Aorta (tissue), 5 donors: ENCODE results near the gene FFAR4. TPM values are rescaled to one million over a fixed set of nuclear protein-coding genes. Genes with fewer than 3 reads are reported as not detected.

ENCODE experiments used
- ATAC-seq: fragments of 200-7000 bp; cut with Tn5 transposase; one replicate; pipeline ENCODE4 v1.9.1; 2022; ENCODE audit warnings: moderate library complexity; ENCODE audit not compliant: low FRiP score
- DNase-seq, 2 donors: peaks; one replicate each; pipeline ENCODE4 v3.0.0-alpha.2; 2020
- H3K27ac ChIP-seq, 2 donors: one replicate each; pipeline ENCODE4 v1.5.1; 2013; ENCODE audit warnings: low read length in 2 of 2, mild to moderate bottlenecking in 2 of 2, moderate library complexity in 2 of 2, control low read depth in 1 of 2, inconsistent platforms in 1 of 2, low read depth in 1 of 2
- H3K27me3 ChIP-seq, 2 donors: one replicate each; pipeline ENCODE4 v1.6.1; 2013; ENCODE audit warnings: control low read depth in 1 of 2, low read length in 1 of 2, mild to moderate bottlenecking in 1 of 2, moderate library complexity in 1 of 2; ENCODE audit not compliant: insufficient read depth in 2 of 2, control insufficient read depth in 1 of 2
- H3K36me3 ChIP-seq, 2 donors: one replicate each; pipeline ENCODE4 v1.6.1; 2013; ENCODE audit warnings: control low read depth in 1 of 2, low read length in 1 of 2, mild to moderate bottlenecking in 1 of 2; ENCODE audit not compliant: insufficient read depth in 2 of 2, control insufficient read depth in 1 of 2
- H3K4me1 ChIP-seq, 2 donors: one replicate each; pipeline ENCODE4 v1.6.1; 2013; ENCODE audit warnings: low read length in 2 of 2, control low read depth in 1 of 2, mild to moderate bottlenecking in 1 of 2, moderate library complexity in 1 of 2; ENCODE audit not compliant: insufficient read depth in 2 of 2, control insufficient read depth in 1 of 2
- H3K4me3 ChIP-seq, 2 donors: one replicate each; pipeline ENCODE4 v1.5.1; 2013; ENCODE audit warnings: low read length in 2 of 2, control low read depth in 1 of 2, mild to moderate bottlenecking in 1 of 2
- H3K9me3 ChIP-seq: one replicate; pipeline ENCODE4 v1.6.1; 2013; ENCODE audit warnings: mild to moderate bottlenecking, low read length; ENCODE audit not compliant: control insufficient read depth
- WGBS, 2 donors: extraction: QIAGEN DNeasy Blood & Tissue Kit; methylation state at CpG; one replicate each; pipeline ENCODE4 v1.1.7; 2013; 5-methylcytosine and 5-hydroxymethylcytosine counted together
- intact Hi-C, 2 donors: fragments of 100-400 bp; cut with DNase I; formaldehyde crosslinking; loops; one replicate each; pipeline versions ENCODE4 v1.14.2 to v1.15.0; 2022
- polyA plus RNA-seq, 2 donors: library from polyadenylated mRNA; stranded (reverse); fragments of 200-250 nt; gene quantifications; one replicate each; pipeline ENCODE4 v1.2.3, GENCODE V29; 2013
- total RNA-seq, 2 donors: library from RNA; stranded (reverse); fragmentation: NEBNext Ultra II Directional; extraction: Animal tissue kit (Norgen Biotek cat#: 25700); gene quantifications; one replicate each; pipeline ENCODE4 v1.2.1, GENCODE V29; 2021
- donor health status: healthy with polysubstance abuse.
- donor health status: Bipolar disorder and iron deficiency.
- donor health status: DM: no; HTN: no; CAD: no.
- donor health status: DM: no; HTN: no; CAD: no.
- donor health status: DM: yes; HTN: yes; CAD: no.

Gene FFAR4
- total and polyA plus RNA-seq, 4 donors = 0.12 to 0.63 (median 0.16) TPM; not detected in 1

DNA sequence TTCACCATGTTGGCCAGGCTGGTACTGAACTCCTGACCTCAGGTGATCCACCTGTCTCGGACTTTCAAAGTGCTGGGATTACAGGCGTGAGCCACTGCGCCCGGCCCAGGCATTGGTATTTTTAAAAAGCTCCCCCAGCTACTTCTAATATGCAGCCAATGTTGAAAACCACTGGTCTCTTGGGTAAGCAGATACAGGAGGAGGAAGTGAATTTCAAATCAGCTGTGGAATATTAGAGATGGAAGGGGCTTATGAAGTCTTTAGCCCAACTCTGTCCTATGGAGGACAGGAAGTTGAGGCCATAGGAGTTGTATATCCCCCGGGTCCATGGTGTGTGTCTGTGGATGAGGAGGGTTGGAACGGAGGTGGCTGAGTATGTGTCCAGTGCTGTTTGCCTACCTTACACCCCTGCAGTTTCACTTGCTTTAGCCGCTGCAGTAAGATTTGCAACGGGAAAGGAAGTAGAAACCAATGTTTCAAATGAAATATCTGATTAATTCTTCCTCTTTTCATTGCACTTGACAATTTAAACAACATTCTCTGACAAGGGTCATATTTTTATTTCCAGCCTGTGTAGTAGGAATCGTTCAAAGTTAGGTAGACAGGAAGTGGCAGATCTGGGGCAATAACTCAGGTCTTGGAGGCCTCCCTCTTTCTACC is 49.2 kb downstream of the FFAR4 start:
- intact Hi-C loops = no loop called here
- DNase-seq (no peak), ATAC-seq (no peak)
- Histone ChIP-seq H3K4me3 (no peak overlapping the region), H3K9me3 (no peaks in the 10 kb centered on the region), H3K36me3 (no peaks in the 10 kb centered on the region), H3K27ac (no peak overlapping the region), H3K4me1 (no peaks in the 10 kb centered on the region), H3K27me3 (no peaks in the 10 kb centered on the region)
- WGBS, 2 donors = 77 to 80% methylated on average over 9 of the region's 9 CpGs

DNA sequence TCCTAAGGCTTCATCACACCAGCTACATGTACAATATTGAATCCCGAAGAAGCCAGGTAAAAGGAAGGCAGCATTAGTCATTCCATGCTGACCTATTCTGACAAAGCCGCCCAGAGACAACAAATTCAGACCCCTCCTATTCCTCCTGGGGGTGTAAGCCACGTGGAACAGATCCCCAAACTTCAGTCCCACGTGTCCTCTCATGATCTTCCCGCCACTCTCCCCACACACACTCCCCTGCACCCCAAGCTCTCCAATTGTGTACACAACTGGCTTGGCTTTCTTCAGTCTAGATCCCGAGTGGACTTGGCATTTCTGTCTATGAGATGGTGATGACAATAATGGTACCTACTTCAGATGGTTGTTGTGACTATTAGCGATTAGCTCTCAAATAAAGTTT is 54.5 kb downstream of the FFAR4 start:
- 79 to 83% methylated on average over 7 of the region's 7 CpGs for WGBS, 2 donors
- no peak overlapping the region for H3K4me3 ChIP-seq
- no peaks in the 10 kb centered on the region for H3K4me1 ChIP-seq
- no peak overlapping the region for H3K27ac ChIP-seq
- no peaks in the 10 kb centered on the region for H3K36me3 ChIP-seq
- DNase-seq (no peak), ATAC-seq (no peak)
- H3K9me3 ChIP-seq = no peaks in the 10 kb centered on the region
- H3K27me3 ChIP-seq = no peaks in the 10 kb centered on the region
- intact Hi-C loops = no loop called here

DNA sequence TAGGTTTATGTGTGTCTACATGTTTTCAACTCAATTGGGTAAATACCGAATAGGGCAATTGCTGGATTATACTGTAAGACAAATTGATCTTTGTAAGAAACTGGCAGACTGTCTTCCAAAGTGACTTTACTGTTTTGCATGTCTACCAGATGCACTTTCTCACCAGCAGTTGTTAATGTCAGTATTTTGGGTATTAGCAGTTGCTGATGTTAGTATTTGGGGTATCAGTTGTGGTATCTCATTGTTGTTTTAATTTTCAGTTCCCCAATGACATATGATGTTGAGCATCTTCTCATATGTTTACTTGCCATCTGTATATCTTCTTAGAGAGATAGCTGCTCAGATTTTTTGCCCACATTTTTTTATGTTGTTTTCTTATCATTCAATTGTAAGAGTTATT is 56.5 kb downstream of the FFAR4 start:
- H3K4me3 ChIP-seq = no peak overlapping the region
- intact Hi-C loops = no loop called here
- no peaks in the 10 kb centered on the region for H3K4me1 ChIP-seq
- no peaks in the 10 kb centered on the region for H3K9me3 ChIP-seq
- 89 to 93% methylated on average over 1 of the region's 1 CpG for WGBS, 2 donors
- no peak overlapping the region for H3K27ac ChIP-seq
- no peaks in the 10 kb centered on the region for H3K36me3 ChIP-seq
- DNase-seq (no peak), ATAC-seq (no peak)
- H3K27me3 ChIP-seq = no peaks in the 10 kb centered on the region

DNA sequence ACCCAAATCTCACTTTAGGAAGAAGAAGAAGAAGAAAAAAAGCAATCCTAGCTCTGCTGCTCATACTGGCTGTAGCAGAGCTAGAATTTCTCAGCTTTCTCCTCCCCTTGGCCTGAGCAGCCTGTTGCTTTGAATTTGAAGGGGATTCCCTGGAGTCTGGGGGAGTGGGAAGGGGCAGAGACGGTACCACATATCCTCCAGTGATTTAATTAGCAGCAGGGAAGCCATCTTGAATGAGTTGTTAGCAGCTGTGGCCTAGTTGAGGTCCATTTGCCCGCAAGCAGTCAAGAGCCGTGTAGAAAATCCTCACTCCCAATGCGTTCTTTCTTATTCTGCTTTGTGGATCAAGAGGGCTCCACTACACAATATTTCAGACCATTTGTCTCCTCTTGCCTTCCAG is 62.4 kb downstream of the FFAR4 start:
- Histone ChIP-seq H3K36me3 (no peaks in the 10 kb centered on the region), H3K9me3 (no peaks in the 10 kb centered on the region), H3K4me1 (no peaks in the 10 kb centered on the region), H3K27me3 (no peaks in the 10 kb centered on the region), H3K27ac (no peak overlapping the region), H3K4me3 (no peak overlapping the region)
- DNase-seq (no peak), ATAC-seq (no peak)
- intact Hi-C loops = no loop called here
- WGBS, 2 donors = 92 to 98% methylated on average over 4 of the region's 4 CpGs

DNA sequence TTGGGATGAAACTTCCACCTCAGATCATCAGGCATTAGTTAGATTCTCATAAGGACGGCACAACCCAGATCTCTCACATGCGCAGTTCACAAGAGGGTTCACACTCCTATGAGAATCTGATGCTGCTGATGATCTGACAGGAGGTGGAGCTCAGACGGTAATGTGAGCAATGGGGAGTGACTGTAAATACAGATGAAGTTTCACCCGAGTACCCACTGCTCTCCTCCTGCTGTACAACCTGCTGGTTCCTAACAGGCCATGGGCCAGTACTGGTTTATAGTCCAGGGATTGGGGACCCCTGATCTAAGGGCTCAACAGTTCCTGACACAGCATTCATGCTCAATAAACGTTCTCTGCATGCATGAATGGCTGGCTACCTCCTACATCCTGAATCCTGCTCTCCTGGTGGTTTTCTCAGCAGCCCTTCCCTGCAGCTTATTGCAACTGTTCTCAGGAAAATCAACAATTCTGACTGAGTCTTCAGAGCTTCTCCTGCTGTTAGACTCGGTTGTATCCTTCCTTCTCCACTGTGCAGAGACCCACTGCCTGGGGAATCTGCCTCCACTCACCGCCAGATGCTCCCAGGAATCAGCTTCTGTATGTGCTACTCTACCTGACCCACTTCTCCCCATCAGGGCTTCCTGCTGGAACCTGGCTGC is 63.3 kb downstream of the FFAR4 start:
- no peak overlapping the region for H3K4me3 ChIP-seq
- no peak overlapping the region for H3K27ac ChIP-seq
- H3K9me3 ChIP-seq = no peaks in the 10 kb centered on the region
- intact Hi-C loops = no loop called here
- no peaks in the 10 kb centered on the region for H3K4me1 ChIP-seq
- DNase-seq = no peak
- ATAC-seq = no peak
- no peaks in the 10 kb centered on the region for H3K27me3 ChIP-seq
- WGBS, 2 donors = 77 to 79% methylated on average over 7 of the region's 7 CpGs
- H3K36me3 ChIP-seq = no peaks in the 10 kb centered on the region

DNA sequence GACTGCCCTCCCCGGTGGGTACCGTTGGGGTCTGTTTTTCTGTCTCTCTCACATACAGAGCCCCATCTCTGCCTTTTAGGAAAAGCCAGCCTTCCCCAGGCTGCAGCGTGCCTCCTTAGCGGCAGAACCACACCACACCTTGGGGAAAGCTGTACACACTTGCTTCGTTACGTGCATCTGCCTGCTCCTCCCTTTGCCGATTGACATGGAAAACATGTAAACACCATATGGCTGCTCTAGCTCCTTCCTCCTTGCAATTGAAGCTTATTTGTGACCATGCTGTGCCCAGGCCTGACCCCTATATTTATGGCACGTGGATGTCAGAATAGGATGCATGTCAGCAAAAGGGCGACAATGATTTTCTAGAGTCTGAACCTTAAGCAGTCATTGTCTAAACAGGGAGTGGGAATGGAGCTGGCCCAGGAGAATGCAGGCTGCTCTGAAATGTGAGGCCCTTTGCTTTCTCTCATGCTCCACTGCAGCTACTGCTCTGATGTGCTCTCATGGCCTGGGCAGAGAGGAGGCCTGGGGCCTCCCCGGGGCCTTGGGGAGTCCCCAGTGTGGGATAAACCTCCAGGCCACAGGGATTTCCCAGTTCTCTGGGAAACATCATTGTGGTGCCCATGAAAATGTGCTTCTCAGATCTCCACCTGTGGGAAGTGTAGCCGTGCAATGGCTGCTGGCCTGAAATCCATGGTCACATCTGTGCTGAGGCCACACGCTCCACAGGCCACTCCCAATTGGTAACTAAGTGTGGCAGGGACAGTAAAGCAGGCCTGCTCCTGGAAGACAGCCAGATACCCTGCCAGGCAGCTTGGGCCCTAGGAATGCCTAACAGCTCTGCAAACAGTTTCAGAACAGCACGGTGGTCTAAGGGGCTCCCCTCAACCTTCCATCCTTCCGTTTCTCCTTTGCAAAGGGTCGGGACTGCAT is 64.4 kb downstream of the FFAR4 start:
- Histone ChIP-seq H3K27ac (no peak overlapping the region), H3K36me3 (no peaks in the 10 kb centered on the region), H3K9me3 (no peaks in the 10 kb centered on the region), H3K4me1 (no peaks in the 10 kb centered on the region), H3K4me3 (no peak overlapping the region), H3K27me3 (no peaks in the 10 kb centered on the region)
- ATAC-seq = no peak
- intact Hi-C loops = no loop called here
- no peak for DNase-seq
- 82 to 87% methylated on average over 15 of the region's 15 CpGs for WGBS, 2 donors

Other genes starting within 250 kb of the FFAR4 start
- 100 to 1,000 TPM; 226 to 242 TPM for gene MYOF, start 84.3 kb upstream of the FFAR4 start, total RNA-seq
- gene MYOF, start 84.3 kb upstream of the FFAR4 start, polyA plus RNA-seq = 10 to 100 TPM; 13.4 to 26.4 TPM
- gene CEP55, start 70.1 kb upstream of the FFAR4 start, total RNA-seq = 1 to 10 TPM in 1 of 2 donors, under 1 TPM in 1; 0.55 to 1.4 TPM
- gene CEP55, start 70.1 kb upstream of the FFAR4 start, polyA plus RNA-seq = 1 to 10 TPM in 1 of 2 donors, under 1 TPM in 1; 0.43 to 2.8 TPM
- gene RBP4, start 34.6 kb downstream of the FFAR4 start, total RNA-seq = 10 to 100 TPM in 1 of 2 donors, 1 to 10 TPM in 1; 9.4 to 37.5 TPM
- 10 to 100 TPM in 1 of 2 donors, 1 to 10 TPM in 1; 8.7 to 12.1 TPM for gene RBP4, start 34.6 kb downstream of the FFAR4 start, polyA plus RNA-seq
- not detected for gene PDE6C, start 45.9 kb downstream of the FFAR4 start, total RNA-seq
- gene PDE6C, start 45.9 kb downstream of the FFAR4 start, polyA plus RNA-seq = not detected
- gene FRA10AC1, start 135.9 kb downstream of the FFAR4 start, total RNA-seq = 10 to 100 TPM; 24.8 to 32.5 TPM
- 10 to 100 TPM; 15.0 to 16.0 TPM for gene FRA10AC1, start 135.9 kb downstream of the FFAR4 start, polyA plus RNA-seq
- gene LGI1, start 191.3 kb downstream of the FFAR4 start, total RNA-seq = 1 to 10 TPM; 1.8 to 5.1 TPM
- 1 to 10 TPM in 1 of 2 donors, under 1 TPM in 1; 0.97 to 1.4 TPM for gene LGI1, start 191.3 kb downstream of the FFAR4 start, polyA plus RNA-seq